Measurements from ENCODE around the gene ZFP36L2. TPM values are rescaled to one million over a fixed set of nuclear protein-coding genes. Genes with fewer than 3 reads are reported as not detected.

ZFP36L2 gene, protein sequence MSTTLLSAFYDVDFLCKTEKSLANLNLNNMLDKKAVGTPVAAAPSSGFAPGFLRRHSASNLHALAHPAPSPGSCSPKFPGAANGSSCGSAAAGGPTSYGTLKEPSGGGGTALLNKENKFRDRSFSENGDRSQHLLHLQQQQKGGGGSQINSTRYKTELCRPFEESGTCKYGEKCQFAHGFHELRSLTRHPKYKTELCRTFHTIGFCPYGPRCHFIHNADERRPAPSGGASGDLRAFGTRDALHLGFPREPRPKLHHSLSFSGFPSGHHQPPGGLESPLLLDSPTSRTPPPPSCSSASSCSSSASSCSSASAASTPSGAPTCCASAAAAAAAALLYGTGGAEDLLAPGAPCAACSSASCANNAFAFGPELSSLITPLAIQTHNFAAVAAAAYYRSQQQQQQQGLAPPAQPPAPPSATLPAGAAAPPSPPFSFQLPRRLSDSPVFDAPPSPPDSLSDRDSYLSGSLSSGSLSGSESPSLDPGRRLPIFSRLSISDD
- 9.5 and 13.7 TPM in 2 replicates for total RNA-seq (2011; cell fraction: chromatin; rRNA removed; ENCODE audit: low replicate concordance)
- 9.7 and 10.2 TPM in 2 replicates for total RNA-seq (2011; cell fraction: nucleolus; rRNA removed)
- 11.8 and 19.4 TPM in 2 replicates for total RNA-seq (2011; cell fraction: nucleoplasm; rRNA removed)
- total RNA-seq (2014; rRNA removed) (4.1 and 6.2 TPM in 2 replicates), total RNA-seq (2014; rRNA removed; fragmentation: Illumina TruSeq; extraction: Trizol) (6.2 and 6.4 TPM in 2 replicates), total RNA-seq (2015; rRNA removed; fragmentation: Illumina TruSeq; extraction: Trizol) (6.6 and 7.9 TPM in 2 replicates), total RNA-seq (2021) (60.6 and 62.1 TPM in 2 replicates), polyA plus RNA-seq (2011; rRNA removed) (6.5 and 11.7 TPM in 2 replicates), polyA plus RNA-seq (2014; fragmentation: Illumina TruSeq; extraction: Trizol) (20.0 and 20.3 TPM in 2 replicates), polyA plus RNA-seq (2014; fragmentation: Nextera tagmentation; extraction: Ambion mirVana) (10 to 100 TPM; 32.4 to 42.8 TPM), polyA plus RNA-seq (2014; rRNA removed) (21.8 and 23.7 TPM in 2 replicates), polyA minus RNA-seq (2011; rRNA and poly(A)+ RNA removed) (4.3 and 5.1 TPM in 2 replicates), Bru-seq, nascent RNA (percentile 97 among the genes with signal in this experiment), BruChase-seq, experiment 1, labeled RNA remaining after a 2-hour chase (percentile 97 among the genes with signal in this experiment), BruChase-seq, experiment 2, labeled RNA remaining after a 6-hour chase (percentile 97 among the genes with signal in this experiment)
- 3.1 and 12.8 TPM in 2 replicates for polyA plus RNA-seq (2011; cell fraction: cytosol; rRNA removed)
- polyA plus RNA-seq (2011; cell fraction: nucleus; rRNA removed) = 6.0 and 19.0 TPM in 2 replicates
- polyA plus RNA-seq (2012) = 27.2 and 38.8 TPM in 2 replicates
- 17.1 and 23.8 TPM in 2 replicates for polyA minus RNA-seq (2011; cell fraction: cytosol; rRNA and poly(A)+ RNA removed)
- 6.4 and 8.1 TPM in 2 replicates for polyA minus RNA-seq (2011; cell fraction: nucleus; rRNA and poly(A)+ RNA removed)
- long read RNA-seq, experiment 1, transcript ZFP36L2-201 (2 exons, 3,696 nt) = major isoform, 127 of 551 reads
- long read RNA-seq, experiment 1, partial matches to known transcripts = 420 of 551 reads
- long read RNA-seq, experiment 1, other reads (novel, unspliced or antisense) = 4 of 551 reads
- long read RNA-seq, experiment 2, transcript ZFP36L2-201 (2 exons, 3,696 nt) = major isoform, 8 of 95 reads
- long read RNA-seq, experiment 2, partial matches to known transcripts = 0 of 95 reads
- long read RNA-seq, experiment 2, other reads (novel, unspliced or antisense) = 87 of 95 reads
- long read RNA-seq, experiment 3, transcript ZFP36L2-201 (2 exons, 3,696 nt) = major isoform, 22 of 34 reads
- long read RNA-seq, experiment 3, partial matches to known transcripts = 0 of 34 reads
- long read RNA-seq, experiment 3, other reads (novel, unspliced or antisense) = 12 of 34 reads

DNA sequence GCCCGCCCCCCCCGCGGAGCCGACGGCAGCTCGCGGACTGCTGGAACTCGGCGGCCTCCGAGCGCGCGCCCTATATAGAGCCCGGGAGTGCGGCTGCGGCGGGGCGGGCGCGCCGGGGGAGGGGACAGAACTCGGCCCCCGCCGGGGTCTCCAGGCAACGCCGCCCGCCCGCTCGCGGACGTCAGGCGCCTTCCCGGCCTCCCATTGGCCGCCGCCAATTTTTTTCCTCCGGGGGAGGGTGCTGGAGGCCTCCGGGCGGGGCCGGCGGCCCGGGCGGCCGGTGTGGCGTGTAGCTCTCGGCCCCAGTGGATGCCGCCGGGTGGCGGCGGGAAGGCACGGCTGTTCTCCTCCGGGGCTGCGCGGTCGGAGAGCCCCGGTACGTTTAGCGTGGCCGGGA, at the start of gene ZFP36L2:
Gene ZFP36L2 (minus strand): TSS at position 49 of the 397 bp plus-strand sequence. CDS start 291 bp downstream, outside the sequence.
- peak within 1 kb of the TSS; percentile 85 for H2AFZ ChIP-seq (ENCODE audit: low read depth, low read length)
- peak within 1 kb of the TSS; percentile 62 for H3K4me3 ChIP-seq
- POLR2A ChIA-PET = interaction anchor here (0.6 to 2.0 kb wide), 23 partner anchors 8 to 417 kb away, joined by 3 to 10 read pairs (median 4); no protein-coding TSS in a partner anchor
- H3K27me3 ChIP-seq (ENCODE audit: control insufficient read depth in 2 of 2, insufficient read depth in 2 of 2, low read length in 2 of 2) = no peaks in the 10 kb centered on the region
- peak; percentile 79 for ATAC-seq
- no peaks in the 10 kb centered on the region for H3K9me3 ChIP-seq (replicated peaks; ENCODE audit: control insufficient read depth, insufficient read depth, low read depth, low read length)
- peaks cover 63% of the 10 kb centered on the region for H3K79me2 ChIP-seq (ENCODE audit: control insufficient read depth, insufficient read depth, low read length)
- CTCF ChIA-PET (ENCODE audit: low intra/inter-chr PET ratio) = interaction anchor here (0.8 to 6.3 kb wide), 3 partner anchors 280 to 351 kb away, joined by 4 to 41 read pairs (median 4); no protein-coding TSS in a partner anchor
- no peaks in the 10 kb centered on the region for H3K9me1 ChIP-seq (ENCODE audit: control insufficient read depth, insufficient read depth, low read length)
- BruUV-seq (replicated peaks) = no TSS peak
- in situ Hi-C loops (cut with MboI) = loop anchor here (5.0 to 10.0 kb wide), 3 partner anchors 52 to 399 kb away; no protein-coding TSS in a partner anchor
- peaks cover 45% of the 10 kb centered on the region for H3K36me3 ChIP-seq (ENCODE audit: control insufficient read depth, insufficient read depth, low read length)
- FAIRE-seq = no peak
- intact Hi-C loops (cut with micrococcal nuclease) = loop anchor here (1.0 to 5.0 kb wide), 6 partner anchors 36 to 398 kb away; no protein-coding TSS in a partner anchor
- 0% methylated on average over 13 of the region's 58 CpGs for WGBS (ENCODE audit: insufficient coverage, low coverage, missing lambda C conversion rate)
- H3K4me2 ChIP-seq (ENCODE audit: insufficient read depth, low read length) = peak within 1 kb of the TSS; percentile 81
- no peaks in the 10 kb centered on the region; the same call in 1 of the 2 replicates for H4K20me1 ChIP-seq (replicated peaks; ENCODE audit: control insufficient read depth, insufficient read depth, low read length)
- peaks cover 12 to 47% of the 10 kb centered on the region in 2 experiments; a peak in 4 of 5 replicates for H3K4me1 ChIP-seq (replicated peaks in 1 of 2; ENCODE audit: control insufficient read depth in 2 of 2, insufficient read depth in 2 of 2, low read length in 2 of 2)
- peak within 1 kb of the TSS; percentile 97 for H3K27ac ChIP-seq (ENCODE audit: extremely low read depth, low read depth, low read length)
- peak within 1 kb of the TSS; percentile 93 to 99 for H3K9ac ChIP-seq (ENCODE audit: insufficient read depth in 1 of 2, low read depth in 2 of 2, low read length in 2 of 2)
- DNase-seq (ENCODE audit: extremely low read depth in 1 of 4, low spot score in 3 of 4) = peak; percentile 95 to 99 (median 96)
- TF ChIP-seq FUS (optimal IDR thresholded peaks at IDR 0.05; ENCODE audit: low read depth, low read length) (peak; percentile 35), ETV5 (CRISPR knock-in tag; IDR thresholded peaks at IDR 0.05; ENCODE audit: low read depth) (peak; percentile 14; the same call in 1 of the 2 replicates), SUPT5H (IDR thresholded peaks at IDR 0.05) (peak; percentile 87), RBFOX2 (IDR thresholded peaks at IDR 0.05; ENCODE audit: low read depth, low read length) (peak; percentile 80), FIP1L1 (IDR thresholded peaks at IDR 0.05; ENCODE audit: low read depth, low read length, poor library complexity, severe bottlenecking) (no peak), ZNF766 (CRISPR knock-in tag; conservative IDR thresholded peaks at IDR 0.05) (0 out of 2 replicates have a peak, but pooled peaks have one; percentile 6)
- TF ChIP-seq, protein P1, sequence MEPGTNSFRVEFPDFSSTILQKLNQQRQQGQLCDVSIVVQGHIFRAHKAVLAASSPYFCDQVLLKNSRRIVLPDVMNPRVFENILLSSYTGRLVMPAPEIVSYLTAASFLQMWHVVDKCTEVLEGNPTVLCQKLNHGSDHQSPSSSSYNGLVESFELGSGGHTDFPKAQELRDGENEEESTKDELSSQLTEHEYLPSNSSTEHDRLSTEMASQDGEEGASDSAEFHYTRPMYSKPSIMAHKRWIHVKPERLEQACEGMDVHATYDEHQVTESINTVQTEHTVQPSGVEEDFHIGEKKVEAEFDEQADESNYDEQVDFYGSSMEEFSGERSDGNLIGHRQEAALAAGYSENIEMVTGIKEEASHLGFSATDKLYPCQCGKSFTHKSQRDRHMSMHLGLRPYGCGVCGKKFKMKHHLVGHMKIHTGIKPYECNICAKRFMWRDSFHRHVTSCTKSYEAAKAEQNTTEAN (CRISPR knock-in tag; IDR thresholded peaks at IDR 0.05) = no peak
- TF ChIP-seq, protein P2, sequence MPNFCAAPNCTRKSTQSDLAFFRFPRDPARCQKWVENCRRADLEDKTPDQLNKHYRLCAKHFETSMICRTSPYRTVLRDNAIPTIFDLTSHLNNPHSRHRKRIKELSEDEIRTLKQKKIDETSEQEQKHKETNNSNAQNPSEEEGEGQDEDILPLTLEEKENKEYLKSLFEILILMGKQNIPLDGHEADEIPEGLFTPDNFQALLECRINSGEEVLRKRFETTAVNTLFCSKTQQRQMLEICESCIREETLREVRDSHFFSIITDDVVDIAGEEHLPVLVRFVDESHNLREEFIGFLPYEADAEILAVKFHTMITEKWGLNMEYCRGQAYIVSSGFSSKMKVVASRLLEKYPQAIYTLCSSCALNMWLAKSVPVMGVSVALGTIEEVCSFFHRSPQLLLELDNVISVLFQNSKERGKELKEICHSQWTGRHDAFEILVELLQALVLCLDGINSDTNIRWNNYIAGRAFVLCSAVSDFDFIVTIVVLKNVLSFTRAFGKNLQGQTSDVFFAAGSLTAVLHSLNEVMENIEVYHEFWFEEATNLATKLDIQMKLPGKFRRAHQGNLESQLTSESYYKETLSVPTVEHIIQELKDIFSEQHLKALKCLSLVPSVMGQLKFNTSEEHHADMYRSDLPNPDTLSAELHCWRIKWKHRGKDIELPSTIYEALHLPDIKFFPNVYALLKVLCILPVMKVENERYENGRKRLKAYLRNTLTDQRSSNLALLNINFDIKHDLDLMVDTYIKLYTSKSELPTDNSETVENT (CRISPR knock-in tag; IDR thresholded peaks at IDR 0.05) = peak; percentile 61
- TF ChIP-seq, protein P3, sequence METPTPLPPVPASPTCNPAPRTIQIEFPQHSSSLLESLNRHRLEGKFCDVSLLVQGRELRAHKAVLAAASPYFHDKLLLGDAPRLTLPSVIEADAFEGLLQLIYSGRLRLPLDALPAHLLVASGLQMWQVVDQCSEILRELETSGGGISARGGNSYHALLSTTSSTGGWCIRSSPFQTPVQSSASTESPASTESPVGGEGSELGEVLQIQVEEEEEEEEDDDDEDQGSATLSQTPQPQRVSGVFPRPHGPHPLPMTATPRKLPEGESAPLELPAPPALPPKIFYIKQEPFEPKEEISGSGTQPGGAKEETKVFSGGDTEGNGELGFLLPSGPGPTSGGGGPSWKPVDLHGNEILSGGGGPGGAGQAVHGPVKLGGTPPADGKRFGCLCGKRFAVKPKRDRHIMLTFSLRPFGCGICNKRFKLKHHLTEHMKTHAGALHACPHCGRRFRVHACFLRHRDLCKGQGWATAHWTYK (CRISPR knock-in tag; IDR thresholded peaks at IDR 0.05) = no peak

Data from K562 (cell line).